ENCODE data around the gene C18orf63.

The C18orf63 gene

GRCh38 chr18:74342416-74343043 lies 26.9 kb downstream of the C18orf63 start:
- Histone ChIP-seq H3K4me2 (no peak overlapping the region), H3K27me3 (no peaks in the 10 kb centered on the region), H3K36me3 (no peaks in the 10 kb centered on the region), H3K27ac (no peak overlapping the region), H4K20me1 (no peaks in the 10 kb centered on the region), H3K9me3 (replicated peaks in 1 of 11) (no peaks in the 10 kb centered on the region; a peak in 1 of 22 replicates), H3K4me1 (peaks cover 0 to 8% (median under 1%) of the 10 kb centered on the region in 10 experiments; a peak in 6 of 20 replicates), H3K4me3 (no peak overlapping the region), H3K9ac (no peak overlapping the region)
- no peak for TF ChIP-seq Cebpa-rat (IDR thresholded peaks at IDR 0.05)

- no peak for TF ChIP-seq Cebpa-rat (IDR thresholded peaks at IDR 0.05)
- no peak overlapping the region for H3K27ac ChIP-seq
- no peak overlapping the region for H3K4me2 ChIP-seq
- no peak overlapping the region for H3K4me3 ChIP-seq
- no peaks in the 10 kb centered on the region for H4K20me1 ChIP-seq
- peaks cover 1 to 21% (median 10%) of the 10 kb centered on the region in 10 experiments; a peak in 19 of 20 replicates for H3K4me1 ChIP-seq
- no peaks in the 10 kb centered on the region for H3K36me3 ChIP-seq
- no peaks in the 10 kb centered on the region for H3K27me3 ChIP-seq
- no peaks in the 10 kb centered on the region; a peak in 1 of 22 replicates for H3K9me3 ChIP-seq (replicated peaks in 1 of 11)
- no peak overlapping the region for H3K9ac ChIP-seq
Observed at GRCh38 chr18:74346206-74346605, 30.6 kb downstream of the C18orf63 start.

- Histone ChIP-seq H3K27ac (no peak overlapping the region), H4K20me1 (no peaks in the 10 kb centered on the region), H3K4me1 (peaks cover 10 to 39% (median 30%) of the 10 kb centered on the region in 10 experiments; a peak in 19 of 20 replicates), H3K9ac (no peak overlapping the region), H3K9me3 (replicated peaks in 1 of 11) (no peaks in the 10 kb centered on the region; a peak in 1 of 22 replicates), H3K4me3 (no peak overlapping the region), H3K27me3 (no peaks in the 10 kb centered on the region), H3K4me2 (no peak overlapping the region; a peak in 1 of 22 replicates), H3K36me3 (no peaks in the 10 kb centered on the region)
- no peak for TF ChIP-seq Cebpa-rat (IDR thresholded peaks at IDR 0.05)
Observed at GRCh38 chr18:74348581-74348980, 32.9 kb downstream of the C18orf63 start.

- peak overlapping the region in 7 of 11 experiments; percentile 56 to 76 (median 70); a peak in 12 of 22 replicates for H3K27ac ChIP-seq
- H3K36me3 ChIP-seq: no peaks in the 10 kb centered on the region
- no peaks in the 10 kb centered on the region for H3K27me3 ChIP-seq
- no peak overlapping the region for H3K4me3 ChIP-seq
- H4K20me1 ChIP-seq: no peaks in the 10 kb centered on the region
- H3K9me3 ChIP-seq (replicated peaks in 1 of 11): no peaks in the 10 kb centered on the region; a peak in 1 of 22 replicates
- peak overlapping the region in 3 of 11 experiments; percentile 21 to 29 (median 24); a peak in 4 of 22 replicates for H3K9ac ChIP-seq
- peaks cover 10 to 67% (median 56%) of the 10 kb centered on the region in 10 experiments; a peak in 19 of 20 replicates for H3K4me1 ChIP-seq
- no peak for TF ChIP-seq Cebpa-rat (IDR thresholded peaks at IDR 0.05)
- H3K4me2 ChIP-seq: peak overlapping the region in 10 of 11 experiments; percentile 23 to 80 (median 57); a peak in 18 of 22 replicates
Observed at GRCh38 chr18:74351354-74351753, 35.7 kb downstream of the C18orf63 start.

- Histone ChIP-seq H4K20me1 (no peaks in the 10 kb centered on the region), H3K4me2 (peak overlapping the region in 9 of 11 experiments; percentile 1 to 72 (median 50); a peak in 15 of 22 replicates), H3K27ac (peak overlapping the region in 8 of 11 experiments; percentile 23 to 76 (median 68); a peak in 17 of 22 replicates), H3K9ac (peak overlapping the region in 7 of 11 experiments; percentile 33 to 62 (median 48); a peak in 14 of 22 replicates), H3K4me3 (no peak overlapping the region), H3K27me3 (no peaks in the 10 kb centered on the region), H3K36me3 (no peaks in the 10 kb centered on the region), H3K4me1 (peaks cover 14 to 75% (median 63%) of the 10 kb centered on the region in 10 experiments; a peak in 19 of 20 replicates), H3K9me3 (replicated peaks in 1 of 11) (no peaks in the 10 kb centered on the region)
- TF ChIP-seq Cebpa-rat (IDR thresholded peaks at IDR 0.05): no peak
Observed at GRCh38 chr18:74353169-74353775, 37.6 kb downstream of the C18orf63 start.

GRCh38 chr18:74356959-74357358 lies 41.3 kb downstream of the C18orf63 start:
- H3K27ac ChIP-seq: peak overlapping the region in 6 of 11 experiments; percentile 29 to 57 (median 45); a peak in 10 of 22 replicates
- no peaks in the 10 kb centered on the region for H3K36me3 ChIP-seq
- H4K20me1 ChIP-seq: no peaks in the 10 kb centered on the region
- H3K4me2 ChIP-seq: peak overlapping the region; percentile 52 to 78 (median 67); a peak in 21 of 22 replicates
- no peaks in the 10 kb centered on the region for H3K27me3 ChIP-seq
- no peak overlapping the region for H3K4me3 ChIP-seq
- no peak for TF ChIP-seq Cebpa-rat (IDR thresholded peaks at IDR 0.05)
- peak overlapping the region in 1 of 11 experiments; percentile 57; a peak in 2 of 22 replicates for H3K9ac ChIP-seq
- no peaks in the 10 kb centered on the region for H3K9me3 ChIP-seq (replicated peaks in 1 of 11)
- peaks cover 5 to 59% (median 50%) of the 10 kb centered on the region in 10 experiments; a peak in 18 of 20 replicates for H3K4me1 ChIP-seq

- no peak overlapping the region for H3K9ac ChIP-seq
- H3K4me2 ChIP-seq: no peak overlapping the region
- no peaks in the 10 kb centered on the region for H3K9me3 ChIP-seq (replicated peaks in 1 of 11)
- H3K4me3 ChIP-seq: no peak overlapping the region
- TF ChIP-seq Cebpa-rat (IDR thresholded peaks at IDR 0.05): no peak
- peaks cover 4 to 18% (median 11%) of the 10 kb centered on the region in 10 experiments; a peak in 17 of 20 replicates for H3K4me1 ChIP-seq
- H3K27me3 ChIP-seq: no peaks in the 10 kb centered on the region
- no peaks in the 10 kb centered on the region for H4K20me1 ChIP-seq
- no peak overlapping the region for H3K27ac ChIP-seq
- no peaks in the 10 kb centered on the region for H3K36me3 ChIP-seq
Observed at GRCh38 chr18:74360852-74361655, 45.4 kb downstream of the C18orf63 start.

GRCh38 chr18:74367905-74368304 lies 52.3 kb downstream of the C18orf63 start:
- Histone ChIP-seq H3K4me3 (no peak overlapping the region), H3K36me3 (no peaks in the 10 kb centered on the region), H3K4me2 (no peak overlapping the region), H3K27ac (peak overlapping the region in 2 of 11 experiments; percentile 22 to 28; a peak in 3 of 22 replicates), H3K27me3 (no peaks in the 10 kb centered on the region), H3K9ac (no peak overlapping the region), H3K9me3 (replicated peaks in 1 of 11) (peaks cover 0 to 14% (median 0%) of the 10 kb centered on the region in 11 experiments; a peak in 6 of 22 replicates), H3K4me1 (peaks cover 8 to 26% (median 18%) of the 10 kb centered on the region in 10 experiments; a peak in 17 of 20 replicates), H4K20me1 (no peaks in the 10 kb centered on the region)
- no peak for TF ChIP-seq Cebpa-rat (IDR thresholded peaks at IDR 0.05)

All from BLaER1 treated with 17β-estradiol and CSF1 and Interleukin-3, amounts not matched to agents 10 nM and 100 nM (cell line).